ENCODE data around the gene GRIN2A.

DNA sequence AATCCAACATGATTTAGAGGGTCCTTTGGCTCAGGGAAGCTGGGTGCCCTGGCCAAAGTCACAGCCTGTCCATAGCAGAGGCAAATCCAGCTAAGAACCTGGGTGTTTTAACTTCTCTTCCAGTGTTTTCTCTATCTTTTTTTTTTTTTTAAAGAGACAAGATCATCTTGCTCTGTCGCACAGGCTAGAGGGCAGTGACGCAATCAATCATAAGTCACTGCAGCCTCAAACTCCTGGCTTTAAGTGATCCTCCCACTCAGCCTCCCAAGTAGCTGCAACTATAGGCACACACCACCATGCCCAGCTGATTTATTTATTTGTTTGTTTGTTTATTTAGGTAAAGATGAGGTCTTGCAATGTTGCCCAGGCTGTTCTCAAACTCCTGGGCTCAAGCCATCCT, 14.8 kb upstream of the GRIN2A start:
- TF ChIP-seq POLR2A (IDR thresholded peaks at IDR 0.05; ENCODE audit: low read length) = no peak
- TF ChIP-seq GATA1 (IDR thresholded peaks at IDR 0.05; ENCODE audit: low read depth, low read length) = no peak

All from erythroblast (primary cell).